ENCODE measurements around the gene EDC3. TPM values are rescaled to one million over a fixed set of nuclear protein-coding genes. Genes with fewer than 3 reads are reported as not detected.

Gene EDC3
- polyA plus RNA-seq, 1 donor from 2014 or later, result 18.5 TPM

DNA sequence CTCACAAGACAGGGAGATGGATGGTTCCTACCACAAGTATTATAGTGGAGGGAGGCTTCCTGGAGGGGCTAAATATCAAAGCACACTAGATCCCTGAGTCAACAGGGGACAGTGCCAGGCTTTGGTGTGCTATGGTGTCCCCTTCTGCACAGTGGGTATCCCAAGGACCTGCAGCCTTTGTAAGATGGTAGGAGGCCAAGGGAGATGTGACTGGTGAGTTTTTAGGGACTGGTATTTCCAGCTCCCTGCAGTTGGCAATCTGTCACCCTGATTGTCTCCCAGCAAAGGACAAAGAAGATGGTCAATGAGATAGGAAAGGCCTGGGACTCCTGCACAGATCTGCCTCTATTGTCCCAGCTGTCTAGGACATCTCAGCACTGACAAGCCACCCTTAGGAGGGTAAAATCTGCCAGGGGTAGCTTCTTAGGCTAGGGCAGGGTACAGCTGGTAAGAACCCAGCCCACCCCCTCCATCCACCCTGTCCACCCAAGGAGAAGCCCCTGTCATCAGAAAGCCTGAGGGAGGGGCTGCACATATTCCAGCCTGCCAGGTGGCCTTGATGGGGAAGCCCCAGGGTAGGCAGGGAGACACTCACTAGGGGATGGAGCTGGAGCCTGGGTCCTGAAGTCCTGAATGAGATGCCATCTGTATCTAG is 28.9 kb upstream of the EDC3 start:
- Mint-ChIP-seq H3K4me3 (peak overlapping the region in 3 of 4 donors; percentile 61 to 83 (median 77)), H3K9me3 (peaks cover 0 to 2% (median 0%) of the 10 kb centered on the region in 3 donors), H3K4me1 (peaks cover 0 to 6% (median 2%) of the 10 kb centered on the region in 3 donors), H3K27ac (peak overlapping the region in 1 of 3 donors; percentile 70), H3K36me3 (no peaks in the 10 kb centered on the region), H3K27me3 (peaks cover 13% of the 10 kb centered on the region)

DNA sequence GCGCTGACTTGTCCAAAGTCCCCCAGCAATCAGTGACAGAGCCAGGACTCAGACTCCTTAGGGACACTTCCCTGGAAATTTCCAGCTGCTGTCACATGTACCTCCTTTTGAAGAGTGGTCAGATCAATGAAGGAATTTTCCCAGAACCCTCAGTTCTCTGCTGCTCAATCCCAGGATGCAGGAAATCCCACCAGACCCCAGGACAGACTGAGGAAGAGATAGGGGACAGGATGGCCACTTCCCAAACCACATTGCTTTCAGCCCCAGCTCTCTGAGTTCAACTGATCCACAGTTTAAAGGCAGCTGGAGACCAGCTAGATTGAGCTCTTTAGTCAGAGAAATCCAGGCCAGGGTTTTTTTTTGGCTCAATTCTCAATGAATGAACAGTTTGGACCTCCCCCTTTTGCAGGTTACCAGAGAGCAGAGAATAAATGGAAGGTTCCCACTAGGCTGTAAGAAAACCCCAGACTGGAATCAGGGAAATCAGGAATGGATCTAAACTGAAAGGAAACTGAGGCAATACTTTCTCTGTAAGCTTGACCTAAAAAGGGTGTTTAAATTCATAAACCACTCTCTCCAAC is 28.0 kb upstream of the EDC3 start:
- peaks cover 13% of the 10 kb centered on the region for H3K27me3 Mint-ChIP-seq
- peaks cover 0 to 6% (median 2%) of the 10 kb centered on the region in 3 donors for H3K4me1 Mint-ChIP-seq
- peaks cover 0 to 2% (median 0%) of the 10 kb centered on the region in 3 donors for H3K9me3 Mint-ChIP-seq
- peak overlapping the region in 2 of 4 donors; percentile 23 to 48 for H3K4me3 Mint-ChIP-seq
- H3K36me3 Mint-ChIP-seq, result no peaks in the 10 kb centered on the region
- peak overlapping the region in 1 of 3 donors; percentile 70 for H3K27ac Mint-ChIP-seq

DNA sequence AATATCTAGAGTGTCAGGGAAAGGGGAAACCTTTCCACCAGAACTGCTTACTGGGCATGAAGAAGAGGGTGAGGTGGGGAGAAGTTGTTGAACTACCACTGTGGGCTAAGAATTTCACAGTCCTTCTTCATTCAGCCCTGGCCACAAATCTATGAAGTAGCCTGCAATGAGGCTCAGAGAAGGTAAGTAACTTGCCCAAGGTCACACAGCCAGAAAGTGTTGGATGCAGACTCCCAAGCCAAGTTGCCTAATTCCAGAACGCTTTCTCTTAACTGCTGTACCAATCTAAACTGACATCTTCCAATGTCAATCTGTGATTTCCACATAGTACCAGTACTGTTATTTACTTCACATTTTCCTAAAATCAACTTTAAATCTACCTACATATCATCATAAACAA is 27.4 kb upstream of the EDC3 start:
- peaks cover 0 to 6% (median 2%) of the 10 kb centered on the region in 3 donors for H3K4me1 Mint-ChIP-seq
- peaks cover 13% of the 10 kb centered on the region for H3K27me3 Mint-ChIP-seq
- no peaks in the 10 kb centered on the region for H3K36me3 Mint-ChIP-seq
- H3K9me3 Mint-ChIP-seq, result peaks cover 0 to 2% (median 0%) of the 10 kb centered on the region in 3 donors
- H3K27ac Mint-ChIP-seq, result peak overlapping the region in 1 of 3 donors; percentile 65
- no peak overlapping the region for H3K4me3 Mint-ChIP-seq

DNA sequence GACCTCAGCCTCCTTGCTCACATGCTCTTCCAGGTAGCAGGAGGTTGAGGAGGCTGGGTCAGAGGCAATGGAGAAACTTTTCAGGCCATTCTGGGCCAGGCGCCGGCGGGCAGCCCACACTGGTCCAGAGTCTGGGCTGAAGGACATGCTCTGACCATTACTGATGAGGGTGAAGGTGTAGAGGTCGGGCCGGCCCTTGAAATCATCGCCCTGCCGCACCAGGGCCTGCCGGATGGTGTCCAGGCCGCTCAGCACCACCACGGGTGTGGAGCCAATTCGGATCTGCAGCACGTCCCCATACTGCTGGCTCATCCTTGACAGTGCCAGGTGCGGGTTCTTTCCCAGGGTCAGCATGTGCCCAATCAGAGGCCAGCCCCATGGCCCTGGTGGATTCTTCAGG is 26.8 kb upstream of the EDC3 start:
- H3K4me3 Mint-ChIP-seq, result no peak overlapping the region
- no peaks in the 10 kb centered on the region for H3K36me3 Mint-ChIP-seq
- peak overlapping the region in 2 of 3 donors; percentile 31 to 65 for H3K27ac Mint-ChIP-seq
- H3K9me3 Mint-ChIP-seq, result peaks cover 0 to 2% (median 0%) of the 10 kb centered on the region in 3 donors
- H3K27me3 Mint-ChIP-seq, result peaks cover 10% of the 10 kb centered on the region
- peaks cover 0 to 6% (median 2%) of the 10 kb centered on the region in 3 donors for H3K4me1 Mint-ChIP-seq

DNA sequence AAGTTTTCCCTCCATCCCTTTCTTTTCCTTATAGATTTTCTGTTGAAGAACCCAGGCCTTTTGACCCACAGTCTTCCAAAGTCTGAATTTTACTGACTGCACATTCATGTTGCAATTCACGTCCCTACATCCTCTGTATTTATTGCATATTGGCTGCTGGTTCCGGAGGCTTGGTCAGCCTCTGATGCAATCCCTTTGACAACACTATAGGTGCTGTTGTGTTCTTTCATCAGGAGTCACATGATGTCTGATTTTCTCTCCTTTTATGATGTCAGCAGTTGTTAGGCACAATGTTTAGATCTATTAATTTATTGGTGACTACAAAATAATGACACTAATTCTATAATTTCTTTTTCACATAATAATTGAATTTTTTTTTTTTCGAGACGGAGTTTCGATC is 20.8 kb upstream of the EDC3 start:
- H3K4me1 Mint-ChIP-seq, result no peaks in the 10 kb centered on the region
- H3K27me3 Mint-ChIP-seq, result no peaks in the 10 kb centered on the region
- no peak overlapping the region for H3K4me3 Mint-ChIP-seq
- H3K36me3 Mint-ChIP-seq, result no peaks in the 10 kb centered on the region
- H3K9me3 Mint-ChIP-seq, result no peaks in the 10 kb centered on the region
- no peak overlapping the region for H3K27ac Mint-ChIP-seq

DNA sequence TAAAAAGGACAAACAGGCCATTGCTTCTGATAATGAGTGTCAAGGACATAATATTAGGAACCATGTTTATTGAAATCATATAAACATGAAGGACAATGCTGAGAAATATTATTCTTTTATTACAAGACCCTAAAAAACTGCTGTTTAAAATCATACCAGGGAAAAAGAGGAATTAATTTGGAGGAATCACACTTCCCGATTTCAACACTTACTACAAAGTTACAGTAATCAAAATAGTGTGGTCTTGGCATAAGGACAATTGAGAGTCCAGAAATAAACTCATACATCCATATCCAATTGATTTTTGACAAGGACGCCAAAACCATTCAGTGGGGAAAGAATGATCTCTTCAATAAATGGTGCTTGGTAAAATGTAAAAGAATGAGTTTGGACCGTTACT is 16.5 kb upstream of the EDC3 start:
- Mint-ChIP-seq H3K4me3 (no peak overlapping the region), H3K9me3 (no peaks in the 10 kb centered on the region), H3K27ac (no peak overlapping the region), H3K36me3 (no peaks in the 10 kb centered on the region), H3K4me1 (no peaks in the 10 kb centered on the region), H3K27me3 (peaks cover 6% of the 10 kb centered on the region)

DNA sequence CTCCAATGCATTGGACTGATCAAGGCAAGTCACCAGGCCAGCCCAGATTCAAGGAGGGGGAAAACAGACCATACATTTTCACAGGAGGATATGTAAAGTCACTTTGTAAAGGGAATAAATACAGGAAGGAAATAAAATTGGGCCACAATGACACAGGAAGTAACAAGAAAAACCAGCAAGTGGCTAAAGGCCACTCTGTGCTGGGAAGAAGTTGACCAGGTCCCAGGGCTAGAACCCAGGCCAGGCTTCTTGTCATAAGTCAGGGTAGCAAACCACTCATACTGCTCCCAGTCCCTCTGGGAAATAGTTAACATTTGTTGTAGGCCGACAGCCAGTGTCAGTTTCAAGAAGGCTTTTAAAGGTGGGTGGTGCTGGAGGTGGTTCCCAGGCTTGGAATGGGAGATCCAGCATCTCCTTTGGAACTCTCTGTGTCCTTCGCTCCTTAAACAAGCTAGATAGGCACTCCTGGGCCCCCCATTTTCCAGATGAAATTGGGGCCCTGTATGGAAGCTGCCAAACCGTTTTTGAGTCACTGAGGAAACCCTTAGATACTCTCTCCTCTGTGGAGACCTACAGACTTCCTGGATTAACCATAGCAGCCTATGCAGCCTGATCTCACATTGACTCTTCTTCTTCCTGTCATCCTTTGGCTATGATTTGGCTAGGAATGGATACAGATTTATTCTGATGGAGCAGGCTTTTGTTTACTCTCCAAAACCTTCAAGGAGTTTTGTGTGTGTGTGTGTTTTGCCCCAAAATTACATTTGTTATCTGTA is 14.7 kb upstream of the EDC3 start:
- Mint-ChIP-seq H3K4me1 (no peaks in the 10 kb centered on the region), H3K27ac (no peak overlapping the region), H3K4me3 (no peak overlapping the region), H3K9me3 (no peaks in the 10 kb centered on the region), H3K27me3 (peaks cover 9% of the 10 kb centered on the region), H3K36me3 (no peaks in the 10 kb centered on the region)

DNA sequence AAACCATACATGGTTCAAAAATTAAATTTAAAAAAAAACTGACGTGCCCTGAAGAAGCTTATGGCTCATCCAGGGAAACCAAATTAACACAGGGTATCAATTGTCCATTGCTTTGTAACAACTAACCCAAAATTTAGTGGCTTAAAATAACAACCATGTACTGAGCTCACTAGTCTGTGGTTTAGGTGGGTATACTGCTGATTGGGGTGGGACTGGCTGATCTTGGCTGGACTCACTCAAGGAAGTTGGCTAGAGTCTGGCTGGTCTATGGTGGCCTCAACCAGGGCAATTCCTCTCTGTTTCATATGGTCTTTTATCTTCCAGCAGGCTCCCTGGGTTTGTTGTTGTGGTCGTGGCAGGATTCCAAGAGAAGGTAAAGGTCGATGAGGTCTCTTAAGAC is 14.1 kb upstream of the EDC3 start:
- no peak overlapping the region for H3K4me3 Mint-ChIP-seq
- no peaks in the 10 kb centered on the region for H3K9me3 Mint-ChIP-seq
- no peaks in the 10 kb centered on the region for H3K4me1 Mint-ChIP-seq
- H3K36me3 Mint-ChIP-seq, result no peaks in the 10 kb centered on the region
- H3K27ac Mint-ChIP-seq, result no peak overlapping the region
- peaks cover 9% of the 10 kb centered on the region for H3K27me3 Mint-ChIP-seq

DNA sequence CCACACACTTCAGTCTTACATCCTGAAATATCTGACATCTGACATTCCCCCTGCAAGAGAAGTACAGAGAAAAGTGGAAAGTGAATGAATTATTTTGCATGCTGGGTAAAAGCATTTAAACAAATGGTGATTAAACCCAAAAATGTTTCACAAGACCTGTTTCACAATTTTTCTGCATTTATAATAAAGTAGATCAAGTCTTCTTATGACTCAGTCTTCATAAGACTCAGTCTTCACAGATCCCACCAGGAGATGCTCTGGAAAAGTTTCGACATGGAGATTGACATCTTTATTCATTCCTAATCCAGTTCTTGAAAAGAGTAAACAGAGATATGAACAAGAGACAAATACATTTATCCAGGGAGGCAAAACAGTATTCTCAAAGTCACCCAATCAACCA is 13.2 kb upstream of the EDC3 start:
- Mint-ChIP-seq H3K9me3 (no peaks in the 10 kb centered on the region), H3K4me1 (no peaks in the 10 kb centered on the region), H3K36me3 (no peaks in the 10 kb centered on the region), H3K27me3 (peaks cover 9% of the 10 kb centered on the region), H3K27ac (peak overlapping the region in 1 of 3 donors; percentile 15), H3K4me3 (no peak overlapping the region)

DNA sequence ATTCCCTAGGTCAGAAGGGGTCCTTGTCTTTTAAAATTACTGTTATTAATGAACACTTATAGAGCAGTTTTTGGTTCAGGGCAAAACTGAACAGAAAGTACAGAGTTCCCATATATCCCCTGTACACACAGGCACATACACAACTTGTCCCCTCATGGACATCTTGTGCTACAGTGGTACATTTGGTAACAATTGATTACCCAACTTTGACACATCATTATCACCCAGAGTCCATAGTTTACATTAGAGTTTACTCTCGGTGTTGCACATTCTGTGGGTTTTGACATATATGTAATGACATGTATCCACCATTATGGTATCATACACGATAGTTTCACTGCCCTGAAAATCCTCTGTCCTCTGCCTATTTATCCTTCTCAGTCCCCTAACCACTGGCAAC is 984 bp upstream of the EDC3 start:
- Mint-ChIP-seq H3K9me3 (no peaks in the 10 kb centered on the region), H3K36me3 (no peaks in the 10 kb centered on the region), H3K27me3 (no peaks in the 10 kb centered on the region), H3K4me1 (peaks cover 26 to 31% (median 28%) of the 10 kb centered on the region in 3 donors), H3K4me3 (peak overlapping the region; percentile 91 to 100 (median 100)), H3K27ac (peak overlapping the region in 2 of 3 donors; percentile 55 to 99)

DNA sequence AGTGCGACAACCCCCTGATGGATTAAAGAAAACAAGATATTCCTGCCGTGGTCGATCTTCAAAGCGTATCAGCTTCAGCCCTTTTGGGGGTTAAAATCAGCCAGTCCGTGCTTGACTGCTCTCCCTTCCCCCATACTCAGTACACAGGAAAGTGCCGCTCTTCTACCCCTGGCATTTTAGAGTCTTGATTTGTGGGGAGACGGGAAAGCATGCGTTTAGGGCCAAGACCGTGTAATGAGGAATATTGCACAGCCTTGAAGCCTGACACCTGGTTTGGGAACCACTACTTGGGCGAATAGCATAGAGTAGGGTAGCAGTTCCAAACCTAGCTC is 540 bp upstream of the EDC3 start:
- Mint-ChIP-seq H3K36me3 (no peaks in the 10 kb centered on the region), H3K9me3 (no peaks in the 10 kb centered on the region), H3K27me3 (no peaks in the 10 kb centered on the region), H3K4me1 (peaks cover 26 to 31% (median 28%) of the 10 kb centered on the region in 3 donors), H3K27ac (peak overlapping the region; percentile 55 to 99 (median 94)), H3K4me3 (peak overlapping the region; percentile 91 to 100 (median 100))

DNA sequence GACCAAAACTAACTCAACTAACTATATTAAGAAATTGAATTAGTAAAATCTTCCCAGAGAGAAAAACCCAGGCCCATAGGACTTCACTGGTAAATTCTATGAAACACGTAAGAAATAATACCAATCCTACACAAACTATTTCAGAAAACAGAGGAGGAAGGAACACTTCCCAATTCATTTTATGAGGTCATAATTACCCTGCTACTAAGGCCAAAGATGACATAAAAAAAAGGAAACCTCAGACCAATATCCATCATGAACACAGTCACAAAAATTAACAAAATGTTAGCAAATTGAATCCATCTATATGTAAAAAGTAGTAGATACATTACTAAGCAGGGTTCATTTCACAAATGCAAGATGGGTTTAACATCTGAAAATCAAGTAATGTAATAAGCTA is 3.5 kb downstream of the EDC3 start:
- Mint-ChIP-seq H3K9me3 (no peaks in the 10 kb centered on the region), H3K27me3 (no peaks in the 10 kb centered on the region), H3K4me1 (peaks cover 26 to 31% (median 26%) of the 10 kb centered on the region in 3 donors), H3K27ac (no peak overlapping the region), H3K36me3 (no peaks in the 10 kb centered on the region), H3K4me3 (no peak overlapping the region)

DNA sequence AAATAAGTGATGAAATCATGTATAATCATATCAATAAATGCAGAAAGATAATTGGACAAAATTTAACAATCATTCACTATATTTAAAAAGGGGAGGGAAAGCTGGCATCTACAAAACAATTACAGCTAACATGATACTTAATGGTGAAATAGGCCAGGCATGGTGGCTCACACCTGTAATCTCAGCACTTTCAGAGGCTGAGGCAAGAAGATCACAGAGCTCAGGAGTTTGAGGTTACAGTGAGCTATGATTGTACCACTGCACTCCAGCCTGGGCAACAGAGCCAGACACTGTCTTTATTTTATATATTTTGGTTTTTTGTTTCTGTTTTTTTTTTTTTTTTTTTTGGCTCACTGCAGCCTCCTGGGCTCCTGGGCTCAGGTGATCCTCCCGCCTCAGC is 12.1 kb downstream of the EDC3 start:
- no peaks in the 10 kb centered on the region for H3K27me3 Mint-ChIP-seq
- peaks cover 0 to 9% (median 0%) of the 10 kb centered on the region in 3 donors for H3K9me3 Mint-ChIP-seq
- H3K36me3 Mint-ChIP-seq, result peaks cover 14% of the 10 kb centered on the region
- peaks cover 7 to 10% (median 10%) of the 10 kb centered on the region in 3 donors for H3K4me1 Mint-ChIP-seq
- no peak overlapping the region for H3K27ac Mint-ChIP-seq
- no peak overlapping the region for H3K4me3 Mint-ChIP-seq

DNA sequence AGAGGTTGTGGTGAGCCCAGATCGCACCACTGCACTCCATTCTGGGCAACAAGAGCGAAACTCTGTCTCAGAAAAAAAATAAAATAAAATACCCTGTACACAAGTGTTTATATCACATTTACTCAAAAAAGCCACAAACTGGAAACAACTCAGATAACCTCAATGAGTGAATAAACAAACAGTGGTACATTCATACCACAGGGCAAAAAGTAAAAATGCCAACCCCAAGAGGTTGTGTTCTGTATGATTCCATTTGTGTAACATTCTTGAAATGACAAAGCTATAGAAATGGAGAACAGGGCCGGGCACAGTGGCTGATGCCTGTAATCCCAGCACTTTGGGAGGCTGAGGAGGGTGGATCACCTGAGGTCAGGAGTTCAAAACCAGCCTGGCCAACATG is 12.9 kb downstream of the EDC3 start:
- Mint-ChIP-seq H3K27me3 (no peaks in the 10 kb centered on the region), H3K4me3 (no peak overlapping the region), H3K9me3 (peaks cover 0 to 9% (median 0%) of the 10 kb centered on the region in 3 donors), H3K4me1 (peaks cover 7 to 10% (median 10%) of the 10 kb centered on the region in 3 donors), H3K27ac (peak overlapping the region in 1 of 3 donors; percentile 50), H3K36me3 (peaks cover 14% of the 10 kb centered on the region)

DNA sequence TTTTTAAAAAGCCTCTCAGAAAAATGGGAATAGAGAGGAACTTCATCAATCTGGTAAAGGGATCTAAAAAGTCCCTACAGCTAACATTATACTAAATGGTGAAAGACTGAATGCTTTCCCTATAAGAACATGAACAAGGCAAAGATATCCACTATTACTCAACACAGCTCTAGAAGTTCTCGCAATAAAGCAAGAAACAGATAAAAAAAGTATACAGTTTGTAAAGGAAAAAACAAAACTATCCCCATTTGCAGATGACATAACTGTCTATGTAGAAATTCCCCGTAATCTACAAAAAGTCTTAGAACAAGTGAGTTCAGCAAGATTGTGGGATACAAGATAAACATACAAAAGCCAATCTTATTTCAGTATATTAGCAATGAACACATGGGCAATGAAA is 15.4 kb downstream of the EDC3 start:
- Mint-ChIP-seq H3K4me1 (peaks cover 10 to 16% (median 12%) of the 10 kb centered on the region in 3 donors), H3K27me3 (no peaks in the 10 kb centered on the region), H3K9me3 (peaks cover 0 to 8% (median 0%) of the 10 kb centered on the region in 3 donors), H3K27ac (peak overlapping the region in 1 of 3 donors; percentile 65), H3K4me3 (no peak overlapping the region), H3K36me3 (peaks cover 13% of the 10 kb centered on the region)

Measured in IgD-negative memory B cell (primary cell).